Progenitor cell of endocrine pancreas (in vitro differentiated cells): ENCODE measurements around the gene GJD4. TPM values are rescaled to one million over a fixed set of nuclear protein-coding genes. Genes with fewer than 3 reads are reported as not detected.

Experiments used
- DNase-seq: peaks from one replicate; pipeline ENCODE4 v3.0.0; 2021; ENCODE audit warnings: low spot score; ENCODE audit not compliant: unreplicated experiment
- H3K27ac Mint-ChIP-seq: 2 replicates; pipeline ENCODE4 v1.8.0; 2021; ENCODE audit warnings: mild to moderate bottlenecking, moderate library complexity, mixed read lengths
- H3K27me3 Mint-ChIP-seq: 2 replicates; pipeline ENCODE4 v1.8.0; 2021; ENCODE audit warnings: mixed read lengths
- H3K36me3 Mint-ChIP-seq: 2 replicates; pipeline ENCODE4 v1.8.0; 2022; ENCODE audit warnings: mixed read lengths; ENCODE audit not compliant: insufficient read depth
- H3K4me1 Mint-ChIP-seq: 2 replicates; pipeline ENCODE4 v1.8.0; 2021; ENCODE audit warnings: low read depth, mixed read lengths
- H3K4me3 Mint-ChIP-seq: 2 replicates; pipeline ENCODE4 v1.8.0; 2021; ENCODE audit warnings: low read depth, mild to moderate bottlenecking, moderate library complexity, mixed read lengths
- H3K9me3 Mint-ChIP-seq: 2 replicates; pipeline ENCODE4 v1.8.0; 2021; ENCODE audit warnings: low read depth, mixed read lengths
- CTCF ChIP-seq: fragments of 200-600 bp; sonication (generic); IDR thresholded peaks from one replicate; pipeline ENCODE4 v1.5.0; 2021; ENCODE audit warnings: antibody characterized with exemption, mild to moderate bottlenecking; ENCODE audit not compliant: unreplicated experiment
- total RNA-seq: library from RNA; stranded (reverse); gene quantifications from 2 replicates; pipeline ENCODE4 v1.2.1, GENCODE V29; 2021

Gene GJD4
- total RNA-seq, 1 donor from 2014 or later, result 0.24 TPM

GRCh38 chr10:35562427-35562826 is 42.7 kb upstream of the GJD4 start:
- no peak for DNase-seq
- Mint-ChIP-seq H3K36me3 (peaks cover 10% of the 10 kb centered on the region), H3K4me3 (no peak overlapping the region), H3K27ac (peak overlapping the region; percentile 26), H3K4me1 (no peaks in the 10 kb centered on the region), H3K9me3 (no peaks in the 10 kb centered on the region), H3K27me3 (no peaks in the 10 kb centered on the region)
- TF ChIP-seq CTCF, result no peak

- no peak overlapping the region for H3K4me3 Mint-ChIP-seq
- H3K27ac Mint-ChIP-seq, result no peak overlapping the region
- DNase-seq, result peak; percentile 38
- no peaks in the 10 kb centered on the region for H3K27me3 Mint-ChIP-seq
- no peaks in the 10 kb centered on the region for H3K9me3 Mint-ChIP-seq
- H3K36me3 Mint-ChIP-seq, result peaks cover 10% of the 10 kb centered on the region
- no peaks in the 10 kb centered on the region for H3K4me1 Mint-ChIP-seq
- peak; percentile 99 for TF ChIP-seq CTCF
Measured at GRCh38 chr10:35563261-35563891, 41.8 kb upstream of the GJD4 start.

GRCh38 chr10:35564341-35564968 is 40.7 kb upstream of the GJD4 start:
- no peak for DNase-seq
- H3K36me3 Mint-ChIP-seq, result peaks cover 13% of the 10 kb centered on the region
- no peak overlapping the region for H3K27ac Mint-ChIP-seq
- TF ChIP-seq CTCF, result no peak
- no peaks in the 10 kb centered on the region for H3K4me1 Mint-ChIP-seq
- no peak overlapping the region for H3K4me3 Mint-ChIP-seq
- H3K9me3 Mint-ChIP-seq, result no peaks in the 10 kb centered on the region
- no peaks in the 10 kb centered on the region for H3K27me3 Mint-ChIP-seq

- Mint-ChIP-seq H3K27ac (peak overlapping the region; percentile 49), H3K4me1 (no peaks in the 10 kb centered on the region), H3K27me3 (no peaks in the 10 kb centered on the region), H3K9me3 (no peaks in the 10 kb centered on the region), H3K36me3 (peaks cover 17% of the 10 kb centered on the region), H3K4me3 (no peak overlapping the region)
- DNase-seq, result no peak
- TF ChIP-seq CTCF, result no peak
Measured at GRCh38 chr10:35565602-35566081, 39.5 kb upstream of the GJD4 start.

- no peak overlapping the region for H3K27ac Mint-ChIP-seq
Measured at GRCh38 chr10:35567951-35568350, 37.2 kb upstream of the GJD4 start.

More at GRCh38 chr10:35567951-35568350, 37.2 kb upstream of the GJD4 start:
- Mint-ChIP-seq H3K27me3 (no peaks in the 10 kb centered on the region), H3K4me3 (no peak overlapping the region), H3K4me1 (no peaks in the 10 kb centered on the region), H3K9me3 (no peaks in the 10 kb centered on the region), H3K36me3 (peaks cover 15% of the 10 kb centered on the region)
- no peak for TF ChIP-seq CTCF
- DNase-seq, result no peak
